LNCaP clone FGC (cell line): ENCODE data around the gene BGLAP.

Experiments
- DNase-seq: peaks from one replicate; pipeline ENCODE4 v3.0.0-alpha.2; 2011; ENCODE audit warnings: low read depth
- H3K4me3 ChIP-seq: 2 replicates; pipeline ENCODE4 v1.5.1; 2011; ENCODE audit warnings: mild to moderate bottlenecking, low read depth, low read length, control low read depth
- CTCF ChIP-seq: IDR thresholded peaks from 2 replicates; pipeline ENCODE4 v1.5.1; 2012; ENCODE audit warnings: mild to moderate bottlenecking; ENCODE audit not compliant: control insufficient read depth, insufficient read depth; ENCODE audit errors: extremely low read depth

The BGLAP gene

GRCh38 chr1:156262461-156263287 lies 20.7 kb downstream of the BGLAP start:
- H3K4me3 ChIP-seq, result no peak overlapping the region
- DNase-seq, result no peak
- TF ChIP-seq CTCF, result no peak

GRCh38 chr1:156263288-156263655 lies 21.3 kb downstream of the BGLAP start:
- DNase-seq, result no peak
- no peak overlapping the region for H3K4me3 ChIP-seq
- TF ChIP-seq CTCF, result no peak

DNA sequence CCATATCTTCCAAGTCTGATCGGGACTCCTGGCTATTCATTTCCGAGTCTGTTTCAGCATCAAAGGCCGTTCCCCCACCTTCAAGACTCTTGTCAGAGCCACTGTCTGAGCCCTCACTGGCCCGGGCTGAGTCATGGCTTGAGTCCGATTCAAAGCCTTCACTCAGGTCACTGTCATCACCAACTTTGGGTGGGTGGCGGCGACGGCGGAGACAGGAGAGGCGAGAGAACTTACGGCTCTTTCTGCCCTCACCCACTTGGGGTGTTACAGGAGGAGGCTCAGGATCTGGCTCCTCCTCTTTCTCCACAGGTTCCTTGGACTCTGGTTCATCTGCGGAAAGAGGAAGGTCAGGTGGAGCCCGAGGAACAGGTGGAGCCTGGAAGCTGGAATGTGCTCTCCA lies 24.1 kb downstream of the BGLAP start:
- no peak overlapping the region for H3K4me3 ChIP-seq
- no peak for DNase-seq
- TF ChIP-seq CTCF, result no peak

GRCh38 chr1:156268336-156268735 lies 26.4 kb downstream of the BGLAP start:
- TF ChIP-seq CTCF, result no peak
- H3K4me3 ChIP-seq, result no peak overlapping the region
- no peak for DNase-seq

DNA sequence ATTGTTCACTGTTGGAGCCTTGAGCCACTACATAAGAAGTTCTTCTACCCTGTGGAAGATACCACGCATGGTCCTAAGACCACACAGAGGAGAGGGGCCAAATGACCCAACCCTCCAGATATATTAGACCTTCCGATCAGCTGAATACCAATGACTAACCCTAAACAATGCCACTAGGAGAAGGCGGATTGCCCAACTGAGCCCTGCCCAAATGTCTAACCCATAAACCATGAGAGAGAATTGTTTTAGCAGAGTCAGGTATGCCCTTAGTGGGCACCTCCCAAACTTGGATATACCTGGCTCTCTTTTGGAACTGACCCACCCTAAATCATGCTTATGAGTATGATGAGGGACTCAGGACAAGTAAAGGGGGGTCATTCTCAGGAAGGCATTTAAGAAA lies 28.3 kb downstream of the BGLAP start:
- no peak for DNase-seq
- no peak overlapping the region for H3K4me3 ChIP-seq
- no peak for TF ChIP-seq CTCF

- no peak overlapping the region for H3K4me3 ChIP-seq
- TF ChIP-seq CTCF, result no peak
- DNase-seq, result no peak
Measured at GRCh38 chr1:156276532-156276931, 34.5 kb downstream of the BGLAP start.

DNA sequence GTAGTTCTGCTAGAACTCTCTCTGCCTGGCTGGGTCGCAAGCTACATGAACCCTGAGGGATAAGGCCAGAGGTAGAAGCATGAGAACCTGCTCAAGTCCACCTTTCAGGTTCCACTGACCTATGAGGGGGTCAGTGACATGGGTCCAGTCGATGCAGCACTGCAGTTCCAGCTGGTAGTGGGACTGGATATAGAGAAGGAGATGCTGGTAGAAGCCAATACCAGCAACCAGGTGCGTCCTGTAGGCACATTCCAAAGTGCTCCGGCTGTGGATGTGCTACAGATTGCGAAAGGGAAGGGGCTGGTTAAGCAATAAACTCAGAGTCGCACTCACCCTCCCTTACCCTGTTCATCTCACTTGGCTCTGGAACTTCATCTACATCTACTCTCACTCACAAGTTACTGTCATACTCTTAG lies 35.0 kb downstream of the BGLAP start:
- DNase-seq, result no peak
- H3K4me3 ChIP-seq, result no peak overlapping the region
- TF ChIP-seq CTCF, result no peak
